Vagina (tissue), 2 donors: Measurements from ENCODE around the gene POLR3B.

Experiments
- CTCF ChIP-seq, 3 experiments: fragments of 450-650 bp in 2 of 3; fragments of 200-600 bp in 1 of 3; sonication (generic) in 1 of 3; IDR thresholded peaks; one replicate each; pipeline ENCODE4 v1.5.1; 2017 to 2019; ENCODE audit warnings: antibody characterized with exemption in 3 of 3, mild to moderate bottlenecking in 2 of 3, moderate library complexity in 2 of 3
- POLR2A ChIP-seq, 2 donors: fragments of 450-650 bp; IDR thresholded peaks; one replicate each; pipeline ENCODE4 v1.6.1; 2017; ENCODE audit warnings: antibody characterized with exemption in 2 of 2, mild to moderate bottlenecking in 2 of 2, moderate library complexity in 2 of 2

DNA sequence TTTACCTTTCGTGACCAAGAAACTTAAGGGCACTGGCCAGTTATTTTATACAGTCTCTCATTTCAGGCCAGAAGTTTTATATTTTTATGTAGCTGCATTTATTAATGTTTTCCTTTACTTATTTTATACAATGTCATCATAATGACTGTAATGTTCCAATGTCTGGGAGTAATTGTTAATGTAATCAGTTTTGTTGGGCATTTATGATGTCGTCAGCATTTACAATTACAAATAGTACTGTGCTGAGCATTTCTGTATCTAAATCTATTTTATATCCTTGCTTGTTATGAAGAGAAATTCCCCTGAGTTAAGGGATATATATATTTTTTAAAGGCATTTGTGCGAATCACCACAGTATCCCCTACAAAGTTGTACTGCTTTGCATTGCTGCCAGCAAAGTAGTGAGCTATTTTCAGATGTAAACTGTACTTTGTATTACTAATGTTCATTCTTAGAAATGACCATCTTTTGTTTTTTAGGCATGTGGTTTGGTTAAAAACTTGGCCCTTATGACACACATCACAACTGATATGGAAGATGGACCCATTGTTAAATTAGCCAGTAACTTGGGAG, 74.4 kb downstream of the POLR3B start:
- no peak for TF ChIP-seq POLR2A (IDR thresholded peaks at IDR 0.05)
- TF ChIP-seq CTCF (IDR thresholded peaks at IDR 0.05): no peak
